Mesendoderm (in vitro differentiated cells): ENCODE results near the gene TENM4.
A peak's percentile ranks its signal among the peaks of the same experiment; 100 is the strongest.

Experiments
- DNase-seq: peaks from one replicate; pipeline ENCODE4 v3.0.0; 2013
- H2AK5ac ChIP-seq: 2 replicates; pipeline ENCODE4 v1.6.1; 2013; ENCODE audit warnings: low read length, inconsistent platforms
- H2BK120ac ChIP-seq: 2 replicates; pipeline ENCODE4 v1.6.1; 2013; ENCODE audit warnings: low read depth, mild to moderate bottlenecking, low read length, moderate library complexity, mixed read lengths
- H2BK15ac ChIP-seq: replicated peaks from 2 replicates; pipeline ENCODE4 v1.6.1; 2013; ENCODE audit warnings: low read depth, mild to moderate bottlenecking, moderate library complexity
- H2BK5ac ChIP-seq: 2 replicates; pipeline ENCODE4 v1.6.1; 2013; ENCODE audit warnings: low read length, inconsistent platforms
- H3K18ac ChIP-seq: 2 replicates; pipeline ENCODE4 v1.6.1; 2013; ENCODE audit warnings: mild to moderate bottlenecking, low read length, mixed read lengths
- H3K23ac ChIP-seq: one replicate; pipeline ENCODE4 v1.6.1; 2013; ENCODE audit warnings: low read length
- H3K27ac ChIP-seq: 2 replicates; pipeline ENCODE4 v1.5.1; 2013; ENCODE audit warnings: low read depth, mild to moderate bottlenecking, inconsistent platforms, low read length, moderate library complexity
- H3K27me3 ChIP-seq: 2 replicates; pipeline ENCODE4 v1.6.1; 2013; ENCODE audit warnings: low read length, control low read depth, mild to moderate bottlenecking, inconsistent platforms; ENCODE audit not compliant: insufficient read depth, poor library complexity
- H3K36me3 ChIP-seq: 2 replicates; pipeline ENCODE4 v1.6.1; 2013; ENCODE audit warnings: low read length, inconsistent platforms; ENCODE audit not compliant: control insufficient read depth, insufficient read depth
- H3K4ac ChIP-seq: one replicate; pipeline ENCODE4 v1.6.1; 2013; ENCODE audit warnings: low read depth, mild to moderate bottlenecking, low read length, moderate library complexity
- H3K4me1 ChIP-seq: 2 replicates; pipeline ENCODE4 v1.6.1; 2013; ENCODE audit warnings: low read depth, low read length, inconsistent platforms; ENCODE audit not compliant: control insufficient read depth
- H3K4me2 ChIP-seq: 2 replicates; pipeline ENCODE4 v1.6.1; 2013; ENCODE audit warnings: low read length
- H3K4me3 ChIP-seq: 2 replicates; pipeline ENCODE4 v1.5.1; 2013; ENCODE audit warnings: mild to moderate bottlenecking, low read length
- H3K56ac ChIP-seq: one replicate; pipeline ENCODE4 v1.6.1; 2013; ENCODE audit warnings: low read length
- H3K79me1 ChIP-seq: 2 replicates; pipeline ENCODE4 v1.6.1; 2013; ENCODE audit warnings: low read length, inconsistent platforms
- H3K79me2 ChIP-seq: 2 replicates; pipeline ENCODE4 v1.6.1; 2013; ENCODE audit warnings: mild to moderate bottlenecking, low read length; ENCODE audit not compliant: control insufficient read depth, insufficient read depth
- H3K9ac ChIP-seq: 2 replicates; pipeline ENCODE4 v1.6.1; 2013; ENCODE audit warnings: low read length, inconsistent platforms
- H4K5ac ChIP-seq: one replicate; pipeline ENCODE4 v1.6.1; 2013; ENCODE audit warnings: low read length
- H4K8ac ChIP-seq: one replicate; pipeline ENCODE4 v1.6.1; 2013; ENCODE audit warnings: low read depth, mild to moderate bottlenecking, control low read depth, low read length, moderate library complexity
- WGBS: extraction: QIAGEN DNeasy Blood & Tissue Kit; methylation state at CpG from one replicate; pipeline ENCODE4 v1.1.7; 2013; ENCODE audit warnings: low lambda C conversion rate, missing lambda C conversion rate; ENCODE audit not compliant: insufficient coverage; ENCODE audit errors: extremely low coverage; 5-methylcytosine and 5-hydroxymethylcytosine counted together

TENM4 gene

DNA sequence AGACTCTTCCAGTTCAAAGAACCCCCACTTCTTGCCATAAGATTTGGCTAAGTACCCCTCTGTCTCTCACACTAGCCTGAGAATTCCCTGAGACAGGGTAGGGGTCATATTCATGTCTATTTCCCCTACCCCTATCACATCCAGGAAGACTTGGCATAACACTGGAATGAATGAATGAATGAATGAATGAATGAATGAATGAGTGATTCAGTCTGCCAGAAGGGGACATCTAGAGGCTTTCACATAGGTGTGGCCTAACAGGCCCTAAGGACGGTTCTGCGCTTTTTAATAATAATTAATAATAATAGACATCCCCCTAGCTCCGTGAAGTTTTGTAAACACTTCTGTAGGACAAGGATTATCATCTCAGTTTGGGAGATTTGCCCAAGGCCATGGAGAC is 415.7 kb downstream of the TENM4 start:
- H3K4me1 ChIP-seq: peaks cover 14% of the 10 kb centered on the region
- no peak overlapping the region for H3K4me3 ChIP-seq
- no peak overlapping the region for H3K4ac ChIP-seq
- H3K4me2 ChIP-seq: no peak overlapping the region
- H3K56ac ChIP-seq: no peak overlapping the region
- no peak overlapping the region for H2BK5ac ChIP-seq
- no peak overlapping the region for H3K9ac ChIP-seq
- H3K23ac ChIP-seq: no peak overlapping the region
- no peak overlapping the region for H2AK5ac ChIP-seq
- H3K79me2 ChIP-seq: no peaks in the 10 kb centered on the region
- no CpG with 5 or more reads among the region's 3 CpGs for WGBS
- no peak overlapping the region for H2BK15ac ChIP-seq
- H2BK120ac ChIP-seq: no peak overlapping the region
- no peaks in the 10 kb centered on the region for H3K36me3 ChIP-seq
- H3K18ac ChIP-seq: peak overlapping the region; percentile 78
- H3K27me3 ChIP-seq: no peaks in the 10 kb centered on the region
- DNase-seq: no peak
- no peaks in the 10 kb centered on the region for H3K79me1 ChIP-seq
- no peak overlapping the region for H4K8ac ChIP-seq
- no peak overlapping the region for H4K5ac ChIP-seq
- no peak overlapping the region for H3K27ac ChIP-seq

GRCh38 chr11:79022265-79022664 is 418.6 kb downstream of the TENM4 start:
- no peaks in the 10 kb centered on the region for H3K27me3 ChIP-seq
- H3K4me3 ChIP-seq: no peak overlapping the region
- no peak overlapping the region for H4K5ac ChIP-seq
- WGBS: no CpG with 5 or more reads among the region's 5 CpGs
- no peak overlapping the region for H2BK15ac ChIP-seq
- H3K23ac ChIP-seq: no peak overlapping the region
- no peak overlapping the region for H2AK5ac ChIP-seq
- H3K36me3 ChIP-seq: no peaks in the 10 kb centered on the region
- no peak for DNase-seq
- peaks cover 20% of the 10 kb centered on the region for H3K4me1 ChIP-seq
- H4K8ac ChIP-seq: no peak overlapping the region
- no peak overlapping the region for H2BK5ac ChIP-seq
- no peak overlapping the region for H3K4ac ChIP-seq
- H3K27ac ChIP-seq: no peak overlapping the region
- no peak overlapping the region for H3K56ac ChIP-seq
- no peak overlapping the region for H3K4me2 ChIP-seq
- no peaks in the 10 kb centered on the region for H3K79me2 ChIP-seq
- H3K18ac ChIP-seq: no peak overlapping the region
- no peak overlapping the region for H2BK120ac ChIP-seq
- H3K9ac ChIP-seq: no peak overlapping the region
- H3K79me1 ChIP-seq: no peaks in the 10 kb centered on the region

- no peak overlapping the region for H3K4ac ChIP-seq
- H2AK5ac ChIP-seq: no peak overlapping the region
- no peak overlapping the region for H4K5ac ChIP-seq
- H3K56ac ChIP-seq: no peak overlapping the region
- H3K18ac ChIP-seq: no peak overlapping the region
- H3K79me2 ChIP-seq: no peaks in the 10 kb centered on the region
- H2BK15ac ChIP-seq: no peak overlapping the region
- no peak overlapping the region for H3K4me2 ChIP-seq
- H3K9ac ChIP-seq: no peak overlapping the region
- no peak overlapping the region for H2BK120ac ChIP-seq
- H3K36me3 ChIP-seq: no peaks in the 10 kb centered on the region
- H3K27me3 ChIP-seq: no peaks in the 10 kb centered on the region
- H3K4me1 ChIP-seq: peaks cover 20% of the 10 kb centered on the region
- H3K27ac ChIP-seq: no peak overlapping the region
- WGBS: no CpG with 5 or more reads among the region's 1 CpG
- no peak overlapping the region for H2BK5ac ChIP-seq
- H4K8ac ChIP-seq: no peak overlapping the region
- no peak overlapping the region for H3K4me3 ChIP-seq
- peak; percentile 19 for DNase-seq
- H3K79me1 ChIP-seq: no peaks in the 10 kb centered on the region
- H3K23ac ChIP-seq: no peak overlapping the region
These were observed 419.2 kb downstream of the TENM4 start for GRCh38 chr11:79021601-79022000.

DNA sequence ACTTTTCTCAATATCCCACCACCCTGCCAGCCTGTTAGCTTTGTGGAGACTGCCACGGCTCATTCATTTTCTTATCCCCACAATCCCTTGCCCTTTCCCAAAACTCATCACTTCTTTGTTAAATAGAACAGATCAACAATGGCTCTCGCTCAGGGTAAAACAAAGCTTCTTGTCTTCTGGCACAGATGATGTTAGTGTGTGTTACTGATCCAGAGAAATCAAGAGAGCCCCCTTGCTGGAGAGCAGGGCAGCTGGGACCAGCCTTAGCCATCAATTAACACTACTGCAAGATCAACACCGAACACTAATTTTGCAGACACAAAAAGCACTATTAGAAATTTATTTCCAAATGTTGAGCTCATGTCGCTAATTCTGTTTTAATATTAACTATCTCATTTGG is 420.9 kb downstream of the TENM4 start:
- no peak overlapping the region for H3K18ac ChIP-seq
- no peak overlapping the region for H3K4me3 ChIP-seq
- H3K56ac ChIP-seq: no peak overlapping the region
- no peaks in the 10 kb centered on the region for H3K36me3 ChIP-seq
- no peak overlapping the region for H3K4me2 ChIP-seq
- no peak overlapping the region for H2BK15ac ChIP-seq
- no peak overlapping the region for H2BK5ac ChIP-seq
- no peaks in the 10 kb centered on the region for H3K27me3 ChIP-seq
- no peak overlapping the region for H4K5ac ChIP-seq
- H2AK5ac ChIP-seq: no peak overlapping the region
- no peak overlapping the region for H3K4ac ChIP-seq
- DNase-seq: no peak
- peaks cover 10% of the 10 kb centered on the region for H3K4me1 ChIP-seq
- H3K9ac ChIP-seq: no peak overlapping the region
- WGBS: no CpG with 5 or more reads among the region's 4 CpGs
- H4K8ac ChIP-seq: no peak overlapping the region
- H3K79me2 ChIP-seq: no peaks in the 10 kb centered on the region
- H3K79me1 ChIP-seq: no peaks in the 10 kb centered on the region
- H3K23ac ChIP-seq: no peak overlapping the region
- no peak overlapping the region for H2BK120ac ChIP-seq
- no peak overlapping the region for H3K27ac ChIP-seq

- no peaks in the 10 kb centered on the region for H3K79me1 ChIP-seq
- no peak for DNase-seq
- H3K18ac ChIP-seq: peak overlapping the region; percentile 62
- no peak overlapping the region for H4K8ac ChIP-seq
- peak overlapping the region; percentile 62 for H3K4ac ChIP-seq
- H2BK5ac ChIP-seq: peak overlapping the region; percentile 34
- no peak overlapping the region for H3K23ac ChIP-seq
- no peak overlapping the region for H3K27ac ChIP-seq
- H3K4me1 ChIP-seq: peaks cover 10% of the 10 kb centered on the region
- no peak overlapping the region for H4K5ac ChIP-seq
- H3K9ac ChIP-seq: no peak overlapping the region
- no peaks in the 10 kb centered on the region for H3K79me2 ChIP-seq
- H3K4me3 ChIP-seq: no peak overlapping the region
- H2BK15ac ChIP-seq: no peak overlapping the region
- no peak overlapping the region for H3K4me2 ChIP-seq
- no peaks in the 10 kb centered on the region for H3K27me3 ChIP-seq
- peak overlapping the region; percentile 46 for H3K56ac ChIP-seq
- peak overlapping the region; percentile 13 for H2AK5ac ChIP-seq
- H3K36me3 ChIP-seq: no peaks in the 10 kb centered on the region
- no peak overlapping the region for H2BK120ac ChIP-seq
These were observed 421.6 kb downstream of the TENM4 start for GRCh38 chr11:79019277-79019676.

GRCh38 chr11:79018371-79018849 is 422.4 kb downstream of the TENM4 start:
- Histone ChIP-seq H3K23ac (no peak overlapping the region), H3K27ac (no peak overlapping the region), H4K5ac (no peak overlapping the region), H2BK5ac (no peak overlapping the region), H2AK5ac (no peak overlapping the region), H3K4me3 (no peak overlapping the region), H3K9ac (no peak overlapping the region), H3K4me2 (no peak overlapping the region), H4K8ac (no peak overlapping the region), H3K18ac (no peak overlapping the region), H3K4me1 (peaks cover 14% of the 10 kb centered on the region), H3K4ac (no peak overlapping the region), H2BK15ac (no peak overlapping the region), H3K36me3 (no peaks in the 10 kb centered on the region), H3K79me1 (no peaks in the 10 kb centered on the region), H2BK120ac (no peak overlapping the region), H3K56ac (peak overlapping the region; percentile 46), H3K27me3 (no peaks in the 10 kb centered on the region), H3K79me2 (no peaks in the 10 kb centered on the region)
- no CpG with 5 or more reads among the region's 3 CpGs for WGBS
- DNase-seq: peak; percentile 93
